Measurements from ENCODE around the gene MRPS34. TPM values are rescaled to one million over a fixed set of nuclear protein-coding genes. Genes with fewer than 3 reads are reported as not detected.

MRPS34 gene
- total and polyA plus RNA-seq, 10 of the 15 experiments (the other 5 are each of a cell fraction or from before 2014, with no cell fraction given) = 3.6 to 285 (median 147) TPM

GRCh38 chr16:1790611-1791255 lies 17.8 kb upstream of the MRPS34 start:
- DNase-seq (ENCODE audit: low read depth, low spot score) (no peak), ATAC-seq (no peak), FAIRE-seq (no peak)
- in situ Hi-C loops (cut with MboI) (no loop called here), intact Hi-C loops (cut with micrococcal nuclease; ENCODE audit: unreplicated experiment) (no loop called here)
- Histone ChIP-seq H3K4me2 (ENCODE audit: control insufficient read depth, insufficient read depth) (no peak overlapping the region), H3K27ac (ENCODE audit: control insufficient read depth, insufficient read depth) (no peak overlapping the region), H3K9me3 (replicated peaks; ENCODE audit: control insufficient read depth, insufficient read depth, low read length) (no peaks in the 10 kb centered on the region), H3K4me1 (ENCODE audit: control insufficient read depth, insufficient read depth, low read length) (no peaks in the 10 kb centered on the region), H3K36me3 (ENCODE audit: control insufficient read depth in 2 of 2, insufficient read depth in 2 of 2, low read length in 1 of 2) (peaks cover 0 to 12% of the 10 kb centered on the region in 2 experiments; a peak in 3 of 4 replicates), H3K9ac (ENCODE audit: control insufficient read depth, insufficient read depth, low read length) (no peak overlapping the region), H3K4me3 (no peak overlapping the region), H3K79me2 (ENCODE audit: control insufficient read depth, insufficient read depth, low read length) (no peaks in the 10 kb centered on the region; the same call in none of the 2 replicates), H3K27me3 (replicated peaks in 1 of 2; ENCODE audit: control insufficient read depth in 2 of 2, insufficient read depth in 2 of 2, low read length in 1 of 2) (no peaks in the 10 kb centered on the region), H4K20me1 (ENCODE audit: control insufficient read depth, insufficient read depth) (no peaks in the 10 kb centered on the region), H2AFZ (ENCODE audit: control insufficient read depth, low read depth, low read length) (no peak overlapping the region)
- ChIA-PET POLR2A (no interaction called here), CTCF (no interaction called here), SMC1A (ENCODE audit: uncharacterized antibody, unreplicated experiment) (no interaction called here), RAD21 (ENCODE audit: unreplicated experiment) (no interaction called here)
- WGBS (ENCODE audit: insufficient coverage, insufficient replicate concordance, low lambda C conversion rate, missing lambda C conversion rate) = 96% methylated on average over 40 of the region's 44 CpGs
- BruUV-seq (replicated peaks) = no TSS peak
- TF ChIP-seq ZNF217 (IDR thresholded peaks at IDR 0.05) (no peak), RELA (IDR thresholded peaks at IDR 0.05; ENCODE audit: borderline replicate concordance, partially characterized antibody) (no peak), BRCA1 (IDR thresholded peaks at IDR 0.05; ENCODE audit: low read depth, low read length) (no peak), STAT1 (conservative IDR thresholded peaks at IDR 0.05) (no peak), RAD21 (IDR thresholded peaks at IDR 0.05; ENCODE audit: insufficient read depth, low read depth, low read length) (no peak), ZSCAN29 (IDR thresholded peaks at IDR 0.05) (no peak), ZNF592 (IDR thresholded peaks at IDR 0.05) (no peak), BCLAF1 (IDR thresholded peaks at IDR 0.05) (no peak), E4F1 (IDR thresholded peaks at IDR 0.05; ENCODE audit: borderline replicate concordance, partially characterized antibody) (no peak), RCOR1 (conservative IDR thresholded peaks at IDR 0.05; ENCODE audit: low read depth, low read length) (no peak), ZBTB4 (CRISPR knock-in tag; IDR thresholded peaks at IDR 0.05) (no peak)

Data from GM12878 (cell line).